HEK293 (cell line): ENCODE results near the gene ALOX5.

ENCODE experiments used
- CTCF ChIA-PET: fragments of 350-600 bp; formaldehyde crosslinking; extraction: SDS; loops from one replicate; lab custom pipeline; 2021; ENCODE audit warnings: antibody characterized with exemption; lab: Yijun Ruan, JAX
- POLR2A ChIA-PET: fragments of 300-600 bp; formaldehyde crosslinking; extraction: SDS; loops from one replicate; lab custom pipeline; 2020; ENCODE audit warnings: antibody characterized with exemption, inconsistent platforms; lab: Yijun Ruan, JAX
- H3K27ac ChIP-seq: fragments of 200-500 bp; sonication (Bioruptor generic); 2 replicates; pipeline ENCODE4 v1.5.1; 2014; ENCODE audit warnings: low read depth, low read length, control low read depth, inconsistent platforms; ENCODE audit errors: extremely low read depth
- H3K36me3 ChIP-seq, 2 experiments: fragments of 200-500 bp in 1 of 2; sonication (Bioruptor generic) in 1 of 2; 1 replicate in 1 of 2; 2 replicates in 1 of 2; pipeline ENCODE4 v1.5.1; 2014 to 2017; ENCODE audit warnings: inconsistent platforms in 2 of 2, low read length in 2 of 2; ENCODE audit not compliant: control insufficient read depth in 2 of 2, insufficient read depth in 1 of 2
- H3K4me1 ChIP-seq: fragments of 200-500 bp; sonication (Bioruptor generic); 2 replicates; pipeline ENCODE4 v1.5.1; 2014; ENCODE audit warnings: mild to moderate bottlenecking, low read length, inconsistent platforms; ENCODE audit not compliant: control insufficient read depth, insufficient read depth
- H3K4me3 ChIP-seq: 2 replicates; pipeline ENCODE4 v1.5.1; 2011; ENCODE audit warnings: low read depth, mild to moderate bottlenecking, control low read depth, low read length, moderate library complexity
- H3K9me3 ChIP-seq: fragments of 200-500 bp; sonication (Bioruptor generic); 2 replicates; pipeline ENCODE4 v1.5.1; 2014; ENCODE audit warnings: low read depth, low read length, inconsistent platforms; ENCODE audit not compliant: control insufficient read depth, insufficient read depth
- KLF1 ChIP-seq: fragments of 450-650 bp; formaldehyde crosslinking; IDR thresholded peaks from 2 replicates; pipeline ENCODE4 v1.5.1; 2016; ENCODE audit warnings: missing biosample characterization, missing genetic modification characterization
- KLF10 ChIP-seq: fragments of 450-650 bp; IDR thresholded peaks from 2 replicates; pipeline ENCODE4 v1.5.1; 2018; ENCODE audit warnings: missing biosample characterization, mild to moderate bottlenecking, missing genetic modification characterization
- SCRT1 ChIP-seq: fragments of 450-650 bp; formaldehyde crosslinking; IDR thresholded peaks from 2 replicates; pipeline ENCODE4 v1.5.1; 2016; ENCODE audit warnings: missing biosample characterization, missing genetic modification characterization, borderline replicate concordance
- SP7 ChIP-seq: fragments of 450-650 bp; formaldehyde crosslinking; IDR thresholded peaks from 2 replicates; pipeline ENCODE4 v1.5.1; 2016; ENCODE audit warnings: missing biosample characterization, missing genetic modification characterization
- ZFHX2 ChIP-seq: fragments of 450-650 bp; formaldehyde crosslinking; conservative IDR thresholded peaks from 2 replicates; pipeline ENCODE4 v1.5.1; 2016; ENCODE audit warnings: missing biosample characterization, missing genetic modification characterization
- ZIC2 ChIP-seq: fragments of 450-650 bp; formaldehyde crosslinking; IDR thresholded peaks from 2 replicates; pipeline ENCODE4 v1.5.1; 2016; ENCODE audit warnings: missing biosample characterization, missing genetic modification characterization
- ZNF146 ChIP-seq: fragments of 450-650 bp; formaldehyde crosslinking; IDR thresholded peaks from 2 replicates; pipeline ENCODE4 v1.5.1; 2016; ENCODE audit warnings: missing biosample characterization, missing genetic modification characterization
- ZNF157 ChIP-seq: fragments of 450-650 bp; formaldehyde crosslinking; IDR thresholded peaks from 2 replicates; pipeline ENCODE4 v1.5.1; 2016; ENCODE audit warnings: missing biosample characterization, missing genetic modification characterization
- ZNF266 ChIP-seq: fragments of 450-650 bp; formaldehyde crosslinking; IDR thresholded peaks from 2 replicates; pipeline ENCODE4 v1.5.1; 2016; ENCODE audit warnings: missing biosample characterization, missing genetic modification characterization, low read depth
- ZNF335 ChIP-seq: fragments of 450-650 bp; formaldehyde crosslinking; conservative IDR thresholded peaks from 2 replicates; pipeline ENCODE4 v1.5.1; 2016; ENCODE audit warnings: missing biosample characterization, missing genetic modification characterization
- ZNF473 ChIP-seq: fragments of 450-650 bp; formaldehyde crosslinking; IDR thresholded peaks from 2 replicates; pipeline ENCODE4 v1.5.1; 2017; ENCODE audit warnings: missing biosample characterization, missing genetic modification characterization
- ZNF544 ChIP-seq: fragments of 450-650 bp; formaldehyde crosslinking; IDR thresholded peaks from 2 replicates; pipeline ENCODE4 v1.5.0; 2017; ENCODE audit warnings: missing biosample characterization, missing genetic modification characterization
- ZNF548 ChIP-seq: fragments of 450-650 bp; formaldehyde crosslinking; IDR thresholded peaks from 2 replicates; pipeline ENCODE4 v1.5.1; 2016; ENCODE audit warnings: missing biosample characterization, missing genetic modification characterization
- ZNF561 ChIP-seq: fragments of 450-650 bp; IDR thresholded peaks from 2 replicates; pipeline ENCODE4 v1.5.1; 2018; ENCODE audit warnings: missing biosample characterization, missing genetic modification characterization, borderline replicate concordance
- ZNF571 ChIP-seq: fragments of 450-650 bp; formaldehyde crosslinking; IDR thresholded peaks from 2 replicates; pipeline ENCODE4 v1.5.0; 2017; ENCODE audit warnings: missing biosample characterization, missing genetic modification characterization
- ZNF621 ChIP-seq: fragments of 450-650 bp; formaldehyde crosslinking; IDR thresholded peaks from 2 replicates; pipeline ENCODE4 v1.5.1; 2017; ENCODE audit warnings: missing biosample characterization, missing genetic modification characterization
- ZNF76 ChIP-seq: fragments of 450-650 bp; formaldehyde crosslinking; IDR thresholded peaks from 2 replicates; pipeline ENCODE4; 2016; ENCODE audit warnings: low read depth, missing biosample characterization, missing genetic modification characterization, borderline replicate concordance
- TF ChIP-seq, protein P1 (sequence below): fragments of 450-650 bp; formaldehyde crosslinking; conservative IDR thresholded peaks from 2 replicates; pipeline ENCODE4 v1.5.1; 2016; ENCODE audit warnings: low read depth, missing biosample characterization, missing genetic modification characterization
- TF ChIP-seq, protein P2 (sequence below): fragments of 450-650 bp; formaldehyde crosslinking; IDR thresholded peaks from 2 replicates; pipeline ENCODE4 v1.5.1; 2016; ENCODE audit warnings: missing biosample characterization, missing genetic modification characterization
- TF ChIP-seq, protein P3 (sequence below): fragments of 450-650 bp; formaldehyde crosslinking; IDR thresholded peaks from 2 replicates; pipeline ENCODE4 v1.5.1; 2016; ENCODE audit warnings: missing biosample characterization, missing genetic modification characterization
- TF ChIP-seq, protein P4 (sequence below): fragments of 450-650 bp; formaldehyde crosslinking; IDR thresholded peaks from 2 replicates; pipeline ENCODE4 v1.5.1; 2017; ENCODE audit warnings: missing biosample characterization, missing genetic modification characterization

ALOX5 gene

DNA sequence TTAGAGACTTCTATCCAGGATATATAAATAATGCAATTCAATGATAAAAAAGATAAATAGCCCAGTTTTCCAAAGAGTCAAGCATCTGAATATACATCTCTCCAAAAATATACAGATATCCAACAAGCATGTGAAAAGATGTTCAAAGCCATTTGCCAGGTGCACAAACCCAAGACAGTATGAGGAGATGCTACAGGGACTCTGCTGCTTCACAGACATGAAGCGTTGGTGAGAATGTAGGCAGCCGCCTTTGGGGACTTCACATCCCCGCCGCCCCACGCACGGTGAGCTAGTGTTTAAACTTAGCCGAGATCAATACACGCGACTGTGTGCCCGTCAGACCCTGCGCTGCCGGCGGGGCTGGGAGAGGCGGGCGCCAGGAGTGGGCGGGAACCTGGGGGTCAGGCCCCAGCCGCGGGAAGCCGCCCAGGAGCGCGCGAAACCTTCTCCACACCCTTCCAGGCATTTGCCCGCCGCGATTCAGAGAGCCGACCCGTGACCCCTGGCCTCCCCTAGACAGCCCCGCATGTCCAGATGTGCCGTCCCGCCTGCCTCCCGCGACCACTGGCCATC lies 927 bp upstream of the ALOX5 start (continued):
- no peak for TF ChIP-seq ZNF571
- TF ChIP-seq SCRT1 (tag by site-specific recombination) = no peak
- TF ChIP-seq, protein P1, sequence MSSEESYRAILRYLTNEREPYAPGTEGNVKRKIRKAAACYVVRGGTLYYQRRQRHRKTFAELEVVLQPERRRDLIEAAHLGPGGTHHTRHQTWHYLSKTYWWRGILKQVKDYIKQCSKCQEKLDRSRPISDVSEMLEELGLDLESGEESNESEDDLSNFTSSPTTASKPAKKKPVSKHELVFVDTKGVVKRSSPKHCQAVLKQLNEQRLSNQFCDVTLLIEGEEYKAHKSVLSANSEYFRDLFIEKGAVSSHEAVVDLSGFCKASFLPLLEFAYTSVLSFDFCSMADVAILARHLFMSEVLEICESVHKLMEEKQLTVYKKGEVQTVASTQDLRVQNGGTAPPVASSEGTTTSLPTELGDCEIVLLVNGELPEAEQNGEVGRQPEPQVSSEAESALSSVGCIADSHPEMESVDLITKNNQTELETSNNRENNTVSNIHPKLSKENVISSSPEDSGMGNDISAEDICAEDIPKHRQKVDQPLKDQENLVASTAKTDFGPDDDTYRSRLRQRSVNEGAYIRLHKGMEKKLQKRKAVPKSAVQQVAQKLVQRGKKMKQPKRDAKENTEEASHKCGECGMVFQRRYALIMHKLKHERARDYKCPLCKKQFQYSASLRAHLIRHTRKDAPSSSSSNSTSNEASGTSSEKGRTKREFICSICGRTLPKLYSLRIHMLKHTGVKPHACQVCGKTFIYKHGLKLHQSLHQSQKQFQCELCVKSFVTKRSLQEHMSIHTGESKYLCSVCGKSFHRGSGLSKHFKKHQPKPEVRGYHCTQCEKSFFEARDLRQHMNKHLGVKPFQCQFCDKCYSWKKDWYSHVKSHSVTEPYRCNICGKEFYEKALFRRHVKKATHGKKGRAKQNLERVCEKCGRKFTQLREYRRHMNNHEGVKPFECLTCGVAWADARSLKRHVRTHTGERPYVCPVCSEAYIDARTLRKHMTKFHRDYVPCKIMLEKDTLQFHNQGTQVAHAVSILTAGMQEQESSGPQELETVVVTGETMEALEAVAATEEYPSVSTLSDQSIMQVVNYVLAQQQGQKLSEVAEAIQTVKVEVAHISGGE = no peak
- TF ChIP-seq ZNF621 (tag by site-specific recombination) = no peak
- TF ChIP-seq SP7 (tag by site-specific recombination) = no peak
- TF ChIP-seq ZNF544 (tag by site-specific recombination) = no peak
- TF ChIP-seq, protein P2, sequence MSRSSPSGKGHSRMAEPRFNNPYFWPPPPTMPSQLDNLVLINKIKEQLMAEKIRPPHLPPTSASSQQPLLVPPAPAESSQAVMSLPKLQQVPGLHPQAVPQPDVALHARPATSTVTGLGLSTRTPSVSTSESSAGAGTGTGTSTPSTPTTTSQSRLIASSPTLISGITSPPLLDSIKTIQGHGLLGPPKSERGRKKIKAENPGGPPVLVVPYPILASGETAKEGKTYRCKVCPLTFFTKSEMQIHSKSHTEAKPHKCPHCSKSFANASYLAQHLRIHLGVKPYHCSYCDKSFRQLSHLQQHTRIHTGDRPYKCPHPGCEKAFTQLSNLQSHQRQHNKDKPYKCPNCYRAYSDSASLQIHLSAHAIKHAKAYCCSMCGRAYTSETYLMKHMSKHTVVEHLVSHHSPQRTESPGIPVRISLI (tag by site-specific recombination) = no peak
- TF ChIP-seq KLF1 = peak; percentile 61; the same call in 1 of the 2 replicates
- TF ChIP-seq ZNF76 (tag by site-specific recombination) = no peak; the same call in 1 of the 2 replicates
- no peak for TF ChIP-seq KLF10
- no peak for TF ChIP-seq ZIC2 (tag by site-specific recombination)
- TF ChIP-seq ZNF561 (tag by site-specific recombination) = peak; percentile 38; the same call in 1 of the 2 replicates
- TF ChIP-seq, all 188 proteins: peak for 22

GRCh38 chr10:45374350-45375052 lies 485 bp downstream of the ALOX5 start:
- no peak overlapping the region; the same call in 1 of the 2 replicates for H3K27ac ChIP-seq
- ChIA-PET CTCF (no interaction called here), POLR2A (no interaction called here)
- peak overlapping the region; percentile 45 for H3K4me3 ChIP-seq
- H3K36me3 ChIP-seq = no peaks in the 10 kb centered on the region
- no peaks in the 10 kb centered on the region; the same call in 1 of the 2 replicates for H3K4me1 ChIP-seq
- no peaks in the 10 kb centered on the region for H3K9me3 ChIP-seq
- no peak for TF ChIP-seq ZNF157 (tag by site-specific recombination)
- no peak for TF ChIP-seq ZNF548

DNA sequence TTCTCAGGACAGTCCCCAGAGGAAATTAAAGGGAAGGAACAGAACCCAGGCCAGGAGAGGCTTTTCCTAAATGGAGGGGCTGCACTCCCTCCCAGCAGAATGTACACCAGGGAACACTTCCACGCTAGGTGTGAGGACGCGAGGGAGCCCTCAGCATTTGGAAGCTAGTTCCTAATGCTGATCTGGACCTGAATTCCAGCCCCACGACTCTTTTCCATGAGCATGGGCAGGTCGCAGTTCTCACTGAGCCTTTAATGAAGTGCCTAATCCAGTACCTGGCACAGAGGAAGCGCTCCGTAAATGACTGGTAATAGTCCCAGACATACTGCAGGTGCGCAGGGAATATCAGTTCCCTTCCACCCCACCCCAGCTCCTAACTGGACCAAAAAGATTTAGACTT lies 1.1 kb downstream of the ALOX5 start:
- CTCF ChIA-PET = no interaction called here
- no peak overlapping the region for H3K4me3 ChIP-seq
- H3K36me3 ChIP-seq = no peaks in the 10 kb centered on the region
- TF ChIP-seq ZNF146 (tag by site-specific recombination) = no peak
- no peak for TF ChIP-seq ZNF561 (tag by site-specific recombination)
- TF ChIP-seq ZNF473 = no peak
- no peak for TF ChIP-seq ZNF548
- TF ChIP-seq ZNF266 (tag by site-specific recombination) = no peak
- TF ChIP-seq, protein P3, sequence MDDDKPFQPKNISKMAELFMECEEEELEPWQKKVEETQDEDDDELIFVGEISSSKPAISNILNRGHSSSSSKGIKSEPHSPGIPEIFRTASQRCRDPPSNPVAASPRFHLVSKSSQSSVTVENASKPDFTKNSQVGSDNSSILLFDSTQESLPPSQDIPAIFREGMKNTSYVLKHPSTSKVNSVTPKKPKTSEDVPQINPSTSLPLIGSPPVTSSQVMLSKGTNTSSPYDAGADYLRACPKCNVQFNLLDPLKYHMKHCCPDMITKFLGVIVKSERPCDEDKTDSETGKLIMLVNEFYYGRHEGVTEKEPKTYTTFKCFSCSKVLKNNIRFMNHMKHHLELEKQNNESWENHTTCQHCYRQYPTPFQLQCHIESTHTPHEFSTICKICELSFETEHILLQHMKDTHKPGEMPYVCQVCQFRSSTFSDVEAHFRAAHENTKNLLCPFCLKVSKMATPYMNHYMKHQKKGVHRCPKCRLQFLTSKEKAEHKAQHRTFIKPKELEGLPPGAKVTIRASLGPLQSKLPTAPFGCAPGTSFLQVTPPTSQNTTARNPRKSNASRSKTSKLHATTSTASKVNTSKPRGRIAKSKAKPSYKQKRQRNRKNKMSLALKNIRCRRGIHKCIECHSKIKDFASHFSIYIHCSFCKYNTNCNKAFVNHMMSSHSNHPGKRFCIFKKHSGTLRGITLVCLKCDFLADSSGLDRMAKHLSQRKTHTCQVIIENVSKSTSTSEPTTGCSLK = no peak
- TF ChIP-seq ZNF335 = no peak
- TF ChIP-seq, protein P4, sequence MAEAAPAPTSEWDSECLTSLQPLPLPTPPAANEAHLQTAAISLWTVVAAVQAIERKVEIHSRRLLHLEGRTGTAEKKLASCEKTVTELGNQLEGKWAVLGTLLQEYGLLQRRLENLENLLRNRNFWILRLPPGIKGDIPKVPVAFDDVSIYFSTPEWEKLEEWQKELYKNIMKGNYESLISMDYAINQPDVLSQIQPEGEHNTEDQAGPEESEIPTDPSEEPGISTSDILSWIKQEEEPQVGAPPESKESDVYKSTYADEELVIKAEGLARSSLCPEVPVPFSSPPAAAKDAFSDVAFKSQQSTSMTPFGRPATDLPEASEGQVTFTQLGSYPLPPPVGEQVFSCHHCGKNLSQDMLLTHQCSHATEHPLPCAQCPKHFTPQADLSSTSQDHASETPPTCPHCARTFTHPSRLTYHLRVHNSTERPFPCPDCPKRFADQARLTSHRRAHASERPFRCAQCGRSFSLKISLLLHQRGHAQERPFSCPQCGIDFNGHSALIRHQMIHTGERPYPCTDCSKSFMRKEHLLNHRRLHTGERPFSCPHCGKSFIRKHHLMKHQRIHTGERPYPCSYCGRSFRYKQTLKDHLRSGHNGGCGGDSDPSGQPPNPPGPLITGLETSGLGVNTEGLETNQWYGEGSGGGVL (tag by site-specific recombination) = no peak
- no peak for TF ChIP-seq ZFHX2 (tag by site-specific recombination)
- POLR2A ChIA-PET = no interaction called here
- H3K27ac ChIP-seq = no peak overlapping the region
- H3K4me1 ChIP-seq = no peaks in the 10 kb centered on the region; the same call in 1 of the 2 replicates
- no peaks in the 10 kb centered on the region for H3K9me3 ChIP-seq
